HepG2 (cell line): ENCODE results near the gene DNAJC13. TPM values are rescaled to one million over a fixed set of nuclear protein-coding genes. Genes with fewer than 3 reads are reported as not detected.

Experiments used
- ATAC-seq: fragments of 200-7000 bp; cut with Tn5 transposase; 3 replicates; pipeline ENCODE4 v1.9.1; 2020; ENCODE audit warnings: mild to moderate bottlenecking, moderate library complexity
- BruUV-seq: library from RNA; stranded (reverse); fragments of 400-500 nt; replicated peaks from 2 replicates; lab custom pipeline; 2021; lab: Mats Ljungman, UMichigan
- CTCF ChIA-PET: fragments of 300-600 bp; formaldehyde crosslinking; extraction: SDS; loops from one replicate; lab custom pipeline; 2021; ENCODE audit warnings: low total read pairs, inconsistent platforms, low intra/inter-chr PET ratio; lab: Yijun Ruan, JAX
- POLR2A ChIA-PET: fragments of 350-600 bp; sonication (Branson Sonifier 250); formaldehyde crosslinking; loops from one replicate; lab custom pipeline; 2020; ENCODE audit warnings: antibody characterized with exemption, inconsistent platforms; lab: Yijun Ruan, JAX
- DNase-seq: peaks from one replicate; pipeline ENCODE4 v3.0.0-alpha.2; 2015; ENCODE audit warnings: low spot score
- FAIRE-seq: peaks from 3 replicates; lab custom pipeline; 2011; peaks lifted over from hg19 to GRCh38; lab: Jason Lieb, UNC
- H2AFZ ChIP-seq: one replicate; pipeline ENCODE4 v1.6.1; 2011; ENCODE audit warnings: low read length, inconsistent platforms
- H3K27ac ChIP-seq: fragments of 300-600 bp; 3 replicates; pipeline ENCODE4 v1.8.0; 2011; ENCODE audit warnings: mixed run types, mild to moderate bottlenecking, mixed read lengths, low read length, inconsistent platforms; ENCODE audit not compliant: insufficient read depth; ENCODE audit errors: extremely low read length
- H3K27me3 ChIP-seq, 2 experiments: fragments of 200-600 bp in 1 of 2; 2 replicates in 1 of 2; 3 replicates in 1 of 2; pipeline versions ENCODE4 v1.6.0 to v1.8.0; 2011; ENCODE audit warnings: low read length in 2 of 2, mild to moderate bottlenecking in 2 of 2, moderate library complexity in 2 of 2, inconsistent platforms in 1 of 2; ENCODE audit not compliant: insufficient read depth in 2 of 2, control insufficient read depth in 1 of 2
- H3K36me3 ChIP-seq, 2 experiments: fragments of 200-600 bp in 1 of 2; replicated peaks in 1 of 2; 2 replicates in 1 of 2; 3 replicates in 1 of 2; pipeline versions ENCODE4 v1.5.1 to v1.8.0; 2011; ENCODE audit warnings: low read length in 2 of 2, inconsistent platforms in 1 of 2; ENCODE audit not compliant: insufficient read depth in 2 of 2, control insufficient read depth in 1 of 2
- H3K4me1 ChIP-seq: 2 replicates; pipeline ENCODE4 v1.5.1; 2012; ENCODE audit warnings: low read length, inconsistent platforms; ENCODE audit not compliant: insufficient read depth
- H3K4me2 ChIP-seq: 2 replicates; pipeline ENCODE4 v1.6.0; 2011; ENCODE audit warnings: low read depth, low read length, inconsistent platforms
- H3K4me3 ChIP-seq, 3 experiments: fragments of 200-600 bp in 1 of 3; sonication (generic), shearing (Covaris generic) in 1 of 3; replicated peaks in 1 of 3; 2 replicates each; pipeline ENCODE4 v1.5.1; 2011 to 2016; ENCODE audit warnings: low read length in 3 of 3, inconsistent platforms in 2 of 3, low read depth in 2 of 3, mild to moderate bottlenecking in 2 of 3, control low read depth in 1 of 3, mixed read lengths in 1 of 3; ENCODE audit not compliant: insufficient read depth in 1 of 3
- H3K79me2 ChIP-seq: one replicate; pipeline ENCODE4 v1.6.1; 2011; ENCODE audit warnings: low read length, inconsistent platforms; ENCODE audit not compliant: insufficient read depth
- H3K9ac ChIP-seq: 2 replicates; pipeline ENCODE4 v1.6.0; 2011; ENCODE audit warnings: mild to moderate bottlenecking, low read depth, low read length, inconsistent platforms; ENCODE audit not compliant: insufficient read depth
- H3K9me3 ChIP-seq: 2 replicates; pipeline ENCODE4 v1.5.1; 2012; ENCODE audit warnings: mild to moderate bottlenecking, low read length
- H4K20me1 ChIP-seq: 2 replicates; pipeline ENCODE4 v1.6.0; 2011; ENCODE audit warnings: inconsistent platforms, mild to moderate bottlenecking, low read length, moderate library complexity; ENCODE audit not compliant: insufficient read depth
- ARID5B ChIP-seq: IDR thresholded peaks from 2 replicates; pipeline ENCODE4 v1.4.0; 2020; ENCODE audit warnings: mild to moderate bottlenecking, missing genetic modification reagents
- ATF7 ChIP-seq, 2 experiments: fragments of 450-650 bp in 1 of 2; sonication (generic) in 1 of 2; formaldehyde crosslinking in 1 of 2; IDR thresholded peaks; 2 replicates each; pipeline versions ENCODE4 v1.4.0 to v1.6.1; 2016 to 2020; ENCODE audit warnings: antibody characterized with exemption in 1 of 2, mild to moderate bottlenecking in 1 of 2, missing genetic modification reagents in 1 of 2
- KLF9 ChIP-seq: IDR thresholded peaks from 2 replicates; pipeline ENCODE4 v1.6.1; 2016; ENCODE audit warnings: low read depth
- POLR2AphosphoS5 ChIP-seq: IDR thresholded peaks from 2 replicates; pipeline ENCODE4 v1.6.1; 2012; ENCODE audit warnings: low read depth, low read length
- RBFOX2 ChIP-seq: fragments of 200-400 bp; formaldehyde crosslinking; IDR thresholded peaks from 2 replicates; pipeline ENCODE4 v1.6.1; 2017; ENCODE audit warnings: low read depth, mild to moderate bottlenecking, low read length
- ZFYVE20 ChIP-seq: sonication (generic); formaldehyde crosslinking; IDR thresholded peaks from 2 replicates; pipeline ENCODE4 v1.8.0; 2023; ENCODE audit warnings: low read depth, mild to moderate bottlenecking, moderate library complexity, missing genetic modification reagents, borderline replicate concordance
- ZNF407 ChIP-seq: sonication (generic); formaldehyde crosslinking; IDR thresholded peaks from one replicate; pipeline ENCODE4 v1.5.1; 2020; ENCODE audit warnings: mild to moderate bottlenecking, missing genetic modification reagents; ENCODE audit errors: not compliant biosample characterization
- ZNF589 ChIP-seq: sonication (generic); formaldehyde crosslinking; conservative IDR thresholded peaks from 2 replicates; pipeline ENCODE4 v1.8.0; 2022; ENCODE audit warnings: mild to moderate bottlenecking, moderate library complexity, missing genetic modification reagents
- ZNF652 ChIP-seq: IDR thresholded peaks from 2 replicates; pipeline ENCODE4 v1.6.1; 2016; ENCODE audit warnings: low read depth, borderline replicate concordance
- ZNF678 ChIP-seq: sonication (generic); formaldehyde crosslinking; IDR thresholded peaks from 2 replicates; pipeline ENCODE4 v1.4.0; 2020; ENCODE audit warnings: mild to moderate bottlenecking, missing genetic modification reagents
- ZUFSP ChIP-seq: sonication (generic); formaldehyde crosslinking; IDR thresholded peaks from 2 replicates; pipeline ENCODE4 v1.9.0; 2021; ENCODE audit warnings: missing genetic modification reagents, mild to moderate bottlenecking, borderline replicate concordance
- WGBS: methylation state at CpG from one replicate; pipeline ENCODE4 v1.1.6; 2017; ENCODE audit warnings: low lambda C conversion rate; 5-methylcytosine and 5-hydroxymethylcytosine counted together
- in situ Hi-C: cut with HindIII; loops from 2 replicates; pipeline ENCODE4 v1.10.0; 2017; ENCODE audit warnings: low pct_unique_long_range_greater_than_20kb; ENCODE audit not compliant: extremely low pct_ligation_motif_present
- intact Hi-C: fragments of 100-400 bp; cut with micrococcal nuclease; formaldehyde crosslinking; loops from one replicate; pipeline ENCODE4 v1.10.0; 2022; ENCODE audit not compliant: unreplicated experiment
- polyA plus RNA-seq, 8 experiments: library from polyadenylated mRNA; depleted of rRNA in 3 of 8; stranded (reverse) in 7 of 8; unstranded in 1 of 8; fragments of >200 nt; fragmentation: Illumina TruSeq in 4 of 8; extraction: Trizol in 4 of 8; gene quantifications; 2 replicates each; pipeline versions ENCODE4 v1.2.1 to v1.2.3, GENCODE V29; 2011 to 2016; ENCODE audit warnings: low read depth in 4 of 8, missing spikeins in 1 of 8, mixed read lengths in 1 of 8; ENCODE audit not compliant: insufficient read depth in 1 of 8
- total RNA-seq, 5 experiments: library from RNA; depleted of rRNA; stranded (reverse); fragments of >200 nt; fragmentation: Illumina TruSeq; extraction: Trizol; gene quantifications; 2 replicates each; pipeline ENCODE4 v1.2.3, GENCODE V29; 2016; ENCODE audit warnings: low read depth in 1 of 5

DNAJC13 gene
- total and polyA plus RNA-seq, 2 of the 13 experiments (the other 11 are each of a cell fraction or from before 2014, with no cell fraction given) = 9.1 to 26.2 TPM

- no peak for DNase-seq
- Histone ChIP-seq H2AFZ (no peak overlapping the region), H3K4me2 (no peak overlapping the region), H4K20me1 (no peaks in the 10 kb centered on the region; the same call in 1 of the 2 replicates), H3K9me3 (no peaks in the 10 kb centered on the region), H3K4me3 (no peak overlapping the region), H3K36me3 (peaks cover 3 to 58% of the 10 kb centered on the region in 2 experiments), H3K4me1 (no peaks in the 10 kb centered on the region), H3K27ac (no peak overlapping the region), H3K79me2 (no peaks in the 10 kb centered on the region), H3K9ac (no peak overlapping the region), H3K27me3 (no peaks in the 10 kb centered on the region)
- in situ Hi-C loops = no loop called here
- no peak for FAIRE-seq
- 96% methylated on average over 3 of the region's 3 CpGs for WGBS
- intact Hi-C loops = no loop called here
- ATAC-seq = no peak
- BruUV-seq = no TSS peak
- ChIA-PET CTCF (no interaction called here), POLR2A (no interaction called here)
- TF ChIP-seq POLR2AphosphoS5 (no peak), RBFOX2 (no peak), KLF9 (CRISPR knock-in tag) (no peak), ZNF678 (CRISPR knock-in tag) (no peak), ZUFSP (no peak), ARID5B (CRISPR knock-in tag) (no peak), ZFYVE20 (no peak), ZNF407 (CRISPR knock-in tag) (no peak), ATF7 (IDR thresholded peaks at IDR 0.05) (no peak), ATF7 (CRISPR knock-in tag; IDR thresholded peaks at IDR 0.05) (no peak), ZNF589 (CRISPR knock-in tag) (no peak), ZNF652 (CRISPR knock-in tag) (no peak)
These were observed 42.2 kb downstream of the DNAJC13 start for GRCh38 chr3:132459551-132459950.
